ENCODE data around the gene PRR15. TPM values are rescaled to one million over a fixed set of nuclear protein-coding genes. Genes with fewer than 3 reads are reported as not detected.

The PRR15 gene
- total RNA-seq, 1 experiment from 2014 or later: 76.1 TPM

- H3K4me1 Mint-ChIP-seq (ENCODE audit: low read depth, unreplicated experiment): peaks cover 51% of the 10 kb centered on the region
Measured at GRCh38 chr7:29607259-29607658, 43.6 kb downstream of the PRR15 start.

GRCh38 chr7:29607889-29608288 is 44.3 kb downstream of the PRR15 start:
- no peak for DNase-seq
- H3K36me3 Mint-ChIP-seq (ENCODE audit: insufficient read depth, unreplicated experiment): peaks cover 9% of the 10 kb centered on the region
- H3K9me3 Mint-ChIP-seq (ENCODE audit: low read depth, unreplicated experiment): peaks cover 8% of the 10 kb centered on the region
- H3K27me3 Mint-ChIP-seq (ENCODE audit: unreplicated experiment): no peaks in the 10 kb centered on the region
- H3K4me1 Mint-ChIP-seq (ENCODE audit: low read depth, unreplicated experiment): peaks cover 52% of the 10 kb centered on the region
- intact Hi-C loops (cut with micrococcal nuclease; ENCODE audit: unreplicated experiment): loop anchor here (10.0 kb wide), 1 partner anchor 683 kb away; no protein-coding TSS in a partner anchor
- no TSS peak for BruUV-seq (replicated peaks)
- no peak overlapping the region for H3K4me3 Mint-ChIP-seq (ENCODE audit: low read depth, unreplicated experiment)
- CTCF ChIA-PET: interaction anchor here (0.8 to 1.4 kb wide), 2 partner anchors 19 to 41 kb away, joined by 3 read pairs; no protein-coding TSS in a partner anchor
- TF ChIP-seq CTCF (IDR thresholded peaks at IDR 0.05; ENCODE audit: unreplicated experiment): no peak
- H3K27ac Mint-ChIP-seq (ENCODE audit: unreplicated experiment): no peak overlapping the region

More at GRCh38 chr7:29607259-29607658, 43.6 kb downstream of the PRR15 start:
- Mint-ChIP-seq H3K27me3 (ENCODE audit: unreplicated experiment) (no peaks in the 10 kb centered on the region), H3K9me3 (ENCODE audit: low read depth, unreplicated experiment) (peaks cover 8% of the 10 kb centered on the region), H3K36me3 (ENCODE audit: insufficient read depth, unreplicated experiment) (peaks cover 9% of the 10 kb centered on the region), H3K27ac (ENCODE audit: unreplicated experiment) (peak overlapping the region; percentile 88), H3K4me3 (ENCODE audit: low read depth, unreplicated experiment) (no peak overlapping the region)
- CTCF ChIA-PET: interaction anchor here (0.8 to 1.4 kb wide), 5 partner anchors 13 to 421 kb away, joined by 3 to 5 read pairs (median 3); partner anchors contain the start of gene PLEKHA8
- no peak for TF ChIP-seq CTCF (IDR thresholded peaks at IDR 0.05; ENCODE audit: unreplicated experiment)
- DNase-seq: no peak
- BruUV-seq (replicated peaks): no TSS peak
- intact Hi-C loops (cut with micrococcal nuclease; ENCODE audit: unreplicated experiment): loop anchor here (10.0 kb wide), 1 partner anchor 682 kb away; no protein-coding TSS in a partner anchor

- Mint-ChIP-seq H3K4me3 (ENCODE audit: low read depth, unreplicated experiment) (peak overlapping the region; percentile 59), H3K27me3 (ENCODE audit: unreplicated experiment) (no peaks in the 10 kb centered on the region), H3K27ac (ENCODE audit: unreplicated experiment) (peak overlapping the region; percentile 75), H3K9me3 (ENCODE audit: low read depth, unreplicated experiment) (peaks cover 4% of the 10 kb centered on the region), H3K36me3 (ENCODE audit: insufficient read depth, unreplicated experiment) (peaks cover 9% of the 10 kb centered on the region), H3K4me1 (ENCODE audit: low read depth, unreplicated experiment) (peaks cover 56% of the 10 kb centered on the region)
- intact Hi-C loops (cut with micrococcal nuclease; ENCODE audit: unreplicated experiment): loop anchor here (1.0 to 10.0 kb wide), 2 partner anchors 42 to 685 kb away; no protein-coding TSS in a partner anchor
- BruUV-seq (replicated peaks): TSS peak; percentile 85
- CTCF ChIA-PET: interaction anchor here (0.6 to 1.0 kb wide), 3 partner anchors 15 to 669 kb away, joined by 3 to 4 read pairs (median 4); no protein-coding TSS in a partner anchor
- peak; percentile 73 for DNase-seq
- TF ChIP-seq CTCF (IDR thresholded peaks at IDR 0.05; ENCODE audit: unreplicated experiment): peak; percentile 97
Measured at GRCh38 chr7:29609162-29610037, 45.8 kb downstream of the PRR15 start.

GRCh38 chr7:29610086-29610485 is 46.5 kb downstream of the PRR15 start:
- Mint-ChIP-seq H3K27me3 (ENCODE audit: unreplicated experiment) (no peaks in the 10 kb centered on the region), H3K9me3 (ENCODE audit: low read depth, unreplicated experiment) (peaks cover 4% of the 10 kb centered on the region), H3K4me3 (ENCODE audit: low read depth, unreplicated experiment) (peak overlapping the region; percentile 59), H3K4me1 (ENCODE audit: low read depth, unreplicated experiment) (peaks cover 59% of the 10 kb centered on the region), H3K27ac (ENCODE audit: unreplicated experiment) (no peak overlapping the region), H3K36me3 (ENCODE audit: insufficient read depth, unreplicated experiment) (peaks cover 9% of the 10 kb centered on the region)
- DNase-seq: no peak
- CTCF ChIA-PET: interaction anchor here (0.6 to 1.0 kb wide), 2 partner anchors 477 to 670 kb away, joined by 4 read pairs; no protein-coding TSS in a partner anchor
- no peak for TF ChIP-seq CTCF (IDR thresholded peaks at IDR 0.05; ENCODE audit: unreplicated experiment)
- no TSS peak for BruUV-seq (replicated peaks)
- intact Hi-C loops (cut with micrococcal nuclease; ENCODE audit: unreplicated experiment): no loop called here

Data from Calu3 (cell line).